Measurements from ENCODE around the gene CFAP43. TPM values are rescaled to one million over a fixed set of nuclear protein-coding genes. Genes with fewer than 3 reads are reported as not detected.

CFAP43 gene
- total RNA-seq, 4 donors from 2014 or later: not detected

DNA sequence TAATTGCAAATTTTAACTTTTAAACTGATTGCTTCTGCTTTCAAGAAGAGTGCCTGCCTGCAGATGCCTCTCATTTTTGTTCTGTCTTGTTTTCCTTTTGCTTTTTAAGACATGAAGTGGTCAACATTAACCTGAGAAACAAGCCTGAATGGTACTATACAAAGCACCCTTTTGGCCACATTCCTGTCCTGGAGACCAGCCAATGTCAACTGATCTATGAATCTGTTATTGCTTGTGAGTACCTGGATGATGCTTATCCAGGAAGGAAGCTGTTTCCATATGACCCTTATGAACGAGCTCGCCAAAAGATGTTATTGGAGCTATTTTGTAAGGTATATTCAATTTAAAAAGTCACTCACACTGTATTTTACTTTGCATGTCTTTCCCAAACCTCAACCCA is 45.6 kb upstream of the CFAP43 start:
- no peak overlapping the region for H3K27ac ChIP-seq
- peaks cover 0 to 11% (median 7%) of the 10 kb centered on the region in 3 donors for H3K27me3 ChIP-seq
- H3K36me3 ChIP-seq: no peaks in the 10 kb centered on the region
- no peak overlapping the region for H3K4me3 ChIP-seq
- no peaks in the 10 kb centered on the region for H3K4me1 ChIP-seq
- no peaks in the 10 kb centered on the region for H3K9me3 ChIP-seq
- TF ChIP-seq CTCF (IDR thresholded peaks at IDR 0.05 in 4 of 5, conservative IDR thresholded peaks at IDR 0.05 in 1 of 5): no peak
- no peak for TF ChIP-seq POLR2A (IDR thresholded peaks at IDR 0.05)
- ATAC-seq (no peak), DNase-seq (no peak)
- in situ Hi-C loops (cut with MboI; ENCODE audit: low sequenced_read_pairs in 4 of 4): no loop called here
- intact Hi-C loops (cut with DNase I; ENCODE audit: low total_unique reads): no loop called here

DNA sequence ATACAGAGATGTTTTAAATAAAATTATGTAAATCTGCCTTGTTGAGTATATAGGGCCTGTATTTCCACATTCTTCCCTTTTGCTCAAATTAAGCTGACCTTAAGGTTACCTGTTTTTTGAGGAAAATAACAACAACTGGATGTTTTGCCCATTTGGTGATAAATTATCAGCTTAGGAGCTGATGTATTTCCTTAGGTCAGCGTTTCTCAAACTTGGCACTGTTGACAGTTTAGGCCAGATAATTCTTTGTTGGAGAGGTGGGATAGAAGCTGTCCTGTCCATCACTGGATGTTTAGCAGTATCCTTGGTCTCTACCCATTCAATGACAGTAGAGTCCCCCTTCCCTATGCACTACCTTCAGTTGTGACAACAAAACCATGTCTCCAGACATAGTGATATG is 44.0 kb upstream of the CFAP43 start:
- H3K36me3 ChIP-seq: no peaks in the 10 kb centered on the region
- TF ChIP-seq POLR2A (IDR thresholded peaks at IDR 0.05) (no peak), CTCF (IDR thresholded peaks at IDR 0.05 in 4 of 5, conservative IDR thresholded peaks at IDR 0.05 in 1 of 5) (no peak)

DNA sequence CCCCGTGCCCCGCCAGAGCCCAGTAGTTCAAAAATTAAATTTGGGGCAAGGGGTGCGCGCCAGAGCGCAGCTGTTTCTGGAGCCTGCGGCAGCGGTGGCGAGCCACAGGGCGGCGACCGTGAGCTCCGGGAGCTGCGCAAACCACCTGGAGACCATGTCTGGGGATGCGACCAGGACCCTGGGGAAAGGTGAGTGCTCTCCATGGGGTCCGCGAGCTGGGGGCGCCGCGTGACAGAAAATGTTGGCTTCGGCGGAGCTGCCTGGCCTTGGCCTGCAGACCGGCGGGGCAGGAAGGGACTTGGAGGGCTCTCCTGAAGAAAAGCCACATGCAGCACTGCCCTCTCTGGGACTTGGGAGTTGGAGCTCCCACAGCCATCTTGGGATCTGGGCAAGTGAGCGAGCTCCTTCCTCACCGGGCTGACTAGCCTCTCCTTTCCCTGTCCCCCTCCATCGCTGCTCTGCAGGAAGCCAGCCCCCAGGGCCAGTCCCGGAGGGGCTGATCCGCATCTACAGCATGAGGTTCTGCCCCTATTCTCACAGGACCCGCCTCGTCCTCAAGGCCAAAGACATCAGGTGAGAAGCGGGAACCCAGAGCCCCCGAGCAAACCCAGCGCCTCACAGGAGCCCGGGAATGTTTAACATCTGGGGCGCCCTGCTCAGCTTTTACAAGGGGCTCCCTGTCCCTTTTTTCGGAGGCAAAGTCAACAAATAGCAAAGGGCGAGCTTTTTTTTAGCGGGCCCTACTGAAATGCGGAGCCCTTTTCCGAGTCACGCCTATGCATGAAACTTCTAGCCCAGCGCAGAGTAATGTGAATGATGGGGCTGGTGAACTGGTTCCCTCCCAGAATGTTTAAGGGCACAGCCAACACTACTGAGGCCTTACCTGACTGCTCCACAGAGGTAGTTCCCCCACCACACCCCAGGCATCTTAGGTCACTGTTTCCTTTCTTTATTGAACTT is 42.9 kb upstream of the CFAP43 start:
- in situ Hi-C loops (cut with MboI; ENCODE audit: low sequenced_read_pairs in 4 of 4): no loop called here
- Histone ChIP-seq H3K36me3 (no peaks in the 10 kb centered on the region), H3K27ac (no peak overlapping the region), H3K4me1 (no peaks in the 10 kb centered on the region), H3K4me3 (no peak overlapping the region), H3K27me3 (peaks cover 0 to 11% (median 7%) of the 10 kb centered on the region in 3 donors), H3K9me3 (no peaks in the 10 kb centered on the region)
- intact Hi-C loops (cut with DNase I; ENCODE audit: low total_unique reads): no loop called here
- DNase-seq (no peak), ATAC-seq (no peak)
- no peak for TF ChIP-seq POLR2A (IDR thresholded peaks at IDR 0.05)
- peak; percentile 21 to 79 (median 60) for TF ChIP-seq CTCF (IDR thresholded peaks at IDR 0.05 in 4 of 5, conservative IDR thresholded peaks at IDR 0.05 in 1 of 5)

More for the DNA sequence above, 44.0 kb upstream of the CFAP43 start:
- ATAC-seq (no peak), DNase-seq (no peak)
- Histone ChIP-seq H3K4me1 (no peaks in the 10 kb centered on the region), H3K4me3 (no peak overlapping the region), H3K27me3 (peaks cover 0 to 11% (median 7%) of the 10 kb centered on the region in 3 donors), H3K9me3 (no peaks in the 10 kb centered on the region), H3K27ac (no peak overlapping the region)
- intact Hi-C loops (cut with DNase I; ENCODE audit: low total_unique reads): loop anchor here (1.0 kb wide), 1 partner anchor 68 kb away; no protein-coding TSS in a partner anchor
- in situ Hi-C loops (cut with MboI; ENCODE audit: low sequenced_read_pairs in 4 of 4): no loop called here

DNA sequence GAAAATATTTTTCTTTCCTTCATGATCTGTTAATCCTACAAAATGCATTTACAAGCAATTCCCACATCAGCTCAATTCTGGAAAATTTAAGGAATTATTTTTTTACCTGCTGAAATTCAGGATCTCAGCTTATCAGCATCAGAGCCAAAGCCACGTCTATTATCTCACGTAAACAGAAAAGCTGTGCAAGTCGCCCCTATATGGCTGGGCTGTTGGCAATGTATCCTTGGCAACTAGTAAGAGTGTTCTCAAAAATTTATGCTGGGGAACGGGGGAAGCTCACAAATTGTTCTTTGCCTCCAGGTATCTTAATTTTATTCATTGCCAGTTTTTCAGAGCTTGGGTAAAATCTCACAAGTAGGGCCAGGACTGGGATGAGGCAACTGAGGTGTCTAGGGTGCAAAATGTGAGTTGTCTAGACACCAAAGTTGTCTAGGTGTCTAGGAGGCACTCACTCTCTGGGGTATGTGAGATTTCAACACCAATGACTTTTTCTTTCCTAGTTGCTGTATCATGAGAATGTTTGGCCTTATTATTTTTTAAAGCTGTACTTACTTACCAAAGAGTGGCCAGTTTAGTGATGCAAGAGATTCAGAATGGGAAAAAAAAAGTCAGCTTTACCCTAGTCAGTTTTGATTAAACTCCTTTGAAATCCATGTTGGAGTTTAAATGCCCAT is 41.9 kb upstream of the CFAP43 start:
- ATAC-seq (no peak), DNase-seq (no peak)
- no peak overlapping the region for H3K27ac ChIP-seq
- H3K36me3 ChIP-seq: no peaks in the 10 kb centered on the region
- no peak overlapping the region for H3K4me3 ChIP-seq
- TF ChIP-seq CTCF (IDR thresholded peaks at IDR 0.05 in 4 of 5, conservative IDR thresholded peaks at IDR 0.05 in 1 of 5): no peak
- TF ChIP-seq POLR2A (IDR thresholded peaks at IDR 0.05): no peak
- in situ Hi-C loops (cut with MboI; ENCODE audit: low sequenced_read_pairs in 4 of 4) (no loop called here), intact Hi-C loops (cut with DNase I; ENCODE audit: low total_unique reads) (no loop called here)
- no peaks in the 10 kb centered on the region for H3K9me3 ChIP-seq
- peaks cover 4 to 5% of the 10 kb centered on the region in 2 donors for H3K4me1 ChIP-seq
- H3K27me3 ChIP-seq: peaks cover 0 to 11% (median 7%) of the 10 kb centered on the region in 3 donors

All from gastrocnemius medialis (tissue), 4 donors.